Ishikawa (cell line): Measurements from ENCODE around the gene CCDC50.

Experiments
- EGR1 ChIP-seq: IDR thresholded peaks from 2 replicates; pipeline ENCODE4 v1.6.1; 2012
- EP300 ChIP-seq: IDR thresholded peaks from 2 replicates; pipeline ENCODE4 v1.6.1; 2012; ENCODE audit warnings: borderline replicate concordance
- FOXM1 ChIP-seq: IDR thresholded peaks from 2 replicates; pipeline ENCODE4 v1.6.1; 2012; ENCODE audit warnings: low read depth, borderline replicate concordance
- MAX ChIP-seq: IDR thresholded peaks from 2 replicates; pipeline ENCODE4 v1.6.1; 2012
- TAF1 ChIP-seq: IDR thresholded peaks from 2 replicates; pipeline ENCODE4 v1.6.1; 2012; ENCODE audit warnings: low read depth, mild to moderate bottlenecking
- TCF12 ChIP-seq: IDR thresholded peaks from 2 replicates; pipeline ENCODE4 v1.6.1; 2012; ENCODE audit warnings: low read depth
- YY1 ChIP-seq: IDR thresholded peaks from 2 replicates; pipeline ENCODE4 v1.6.1; 2012; ENCODE audit warnings: low read depth

DNA sequence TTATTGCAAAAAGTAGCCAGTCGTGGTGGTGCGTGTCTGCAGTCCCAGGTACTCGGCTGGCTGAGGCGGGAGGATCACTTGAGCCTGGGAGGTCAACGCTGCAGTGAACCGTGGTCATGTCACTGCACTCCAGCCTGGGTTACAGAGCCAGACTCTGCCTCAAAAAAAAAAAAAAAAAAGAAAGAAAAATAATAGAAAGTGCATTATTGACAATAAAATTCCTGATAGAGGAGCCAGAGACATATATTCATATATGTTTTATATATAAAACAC is 88.2 kb downstream of the CCDC50 start:
- TF ChIP-seq EP300 (no peak), TAF1 (no peak), MAX (no peak), YY1 (no peak), TCF12 (no peak), FOXM1 (no peak), EGR1 (no peak)
